Prostate gland (tissue), 2 donors: ENCODE measurements around the gene KCNQ1.

ENCODE experiments used
- CTCF ChIP-seq, 4 experiments: fragments of 200-600 bp in 2 of 4; fragments of 450-650 bp in 2 of 4; sonication (generic) in 2 of 4; IDR thresholded peaks; 1 replicate in 3 of 4; 2 replicates in 1 of 4; pipeline ENCODE4 v1.5.1; 2016 to 2019; ENCODE audit warnings: antibody characterized with exemption in 4 of 4, mild to moderate bottlenecking in 2 of 4, moderate library complexity in 2 of 4
- POLR2A ChIP-seq: fragments of 450-650 bp; IDR thresholded peaks from one replicate; pipeline ENCODE4 v1.6.1; 2016; ENCODE audit warnings: antibody characterized with exemption, mild to moderate bottlenecking

GRCh38 chr11:2704356-2704755 is 259.5 kb downstream of the KCNQ1 start:
- TF ChIP-seq CTCF (IDR thresholded peaks at IDR 0.05) (no peak), POLR2A (no peak)
